Adipose tissue (tissue), 3 donors: ENCODE data around the gene UNC5B. TPM values are rescaled to one million over a fixed set of nuclear protein-coding genes. Genes with fewer than 3 reads are reported as not detected.

Source experiments
- H3K27ac ChIP-seq: one replicate; pipeline ENCODE4 v1.5.1; 2013; ENCODE audit warnings: low read depth, low read length
- WGBS, 3 donors: extraction: QIAGEN DNeasy Blood & Tissue Kit; methylation state at CpG; one replicate each; pipeline ENCODE4 v1.1.7; 2013; 5-methylcytosine and 5-hydroxymethylcytosine counted together
- polyA plus RNA-seq, 3 donors: library from polyadenylated mRNA; stranded (reverse); fragments of 200-250 nt; gene quantifications; one replicate each; pipeline ENCODE4 v1.2.3, GENCODE V29; 2013
- donor health status: healthy with polysubstance abuse.
- donor health status: Bipolar disorder and iron deficiency.
- donor health status: healthy.

The UNC5B gene
- polyA plus RNA-seq, 3 donors = 1.7 to 2.8 (median 2.1) TPM

DNA sequence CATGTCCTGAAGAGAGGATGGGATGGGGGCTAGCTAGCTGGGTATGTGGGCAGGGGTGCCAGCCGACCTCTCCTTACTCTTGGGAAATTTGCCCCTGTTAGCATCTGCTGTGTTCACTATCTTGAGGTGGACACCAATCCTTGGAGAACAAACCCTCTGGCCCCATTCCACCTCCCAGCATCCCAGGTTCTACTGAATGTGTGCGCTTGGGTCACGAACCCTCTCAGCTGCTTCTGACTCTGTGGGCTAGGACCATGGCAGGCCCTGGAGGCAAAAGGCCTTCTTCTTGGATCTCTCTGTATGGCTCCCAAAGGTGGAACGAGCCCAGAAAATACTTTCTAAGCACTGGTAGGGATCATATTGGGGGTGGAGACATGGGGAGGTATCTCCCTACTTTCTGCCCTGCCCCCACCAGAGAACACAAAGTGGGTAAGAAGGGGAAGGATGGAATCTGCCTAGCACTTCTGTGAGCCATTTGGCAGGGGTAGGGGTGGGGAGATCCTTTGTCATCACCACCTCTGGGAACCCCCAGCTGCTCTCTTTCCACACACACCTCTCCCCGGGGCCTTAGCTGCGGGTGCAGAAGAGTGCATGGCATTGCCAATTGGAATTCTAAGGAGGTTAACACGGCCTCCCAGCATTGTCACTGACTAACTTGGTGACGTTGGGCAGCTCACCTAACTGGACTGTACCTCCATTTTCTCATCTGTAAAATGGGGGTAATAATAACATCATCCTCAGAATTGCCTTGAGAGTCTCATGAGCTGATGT, 7.7 kb downstream of the UNC5B start:
- 84 to 94% (median 92%) methylated on average over 8 of the region's 8 CpGs for whole genome bisulfite sequencing, 3 donors

GRCh38 chr10:71220689-71221540, 8.5 kb downstream of the UNC5B start:
- no peak overlapping the region for H3K27ac ChIP-seq
- WGBS, 3 donors = 71 to 77% (median 76%) methylated on average over 12 of the region's 12 CpGs

More for the DNA sequence above, 7.7 kb downstream of the UNC5B start:
- no peak overlapping the region for H3K27ac ChIP-seq

DNA sequence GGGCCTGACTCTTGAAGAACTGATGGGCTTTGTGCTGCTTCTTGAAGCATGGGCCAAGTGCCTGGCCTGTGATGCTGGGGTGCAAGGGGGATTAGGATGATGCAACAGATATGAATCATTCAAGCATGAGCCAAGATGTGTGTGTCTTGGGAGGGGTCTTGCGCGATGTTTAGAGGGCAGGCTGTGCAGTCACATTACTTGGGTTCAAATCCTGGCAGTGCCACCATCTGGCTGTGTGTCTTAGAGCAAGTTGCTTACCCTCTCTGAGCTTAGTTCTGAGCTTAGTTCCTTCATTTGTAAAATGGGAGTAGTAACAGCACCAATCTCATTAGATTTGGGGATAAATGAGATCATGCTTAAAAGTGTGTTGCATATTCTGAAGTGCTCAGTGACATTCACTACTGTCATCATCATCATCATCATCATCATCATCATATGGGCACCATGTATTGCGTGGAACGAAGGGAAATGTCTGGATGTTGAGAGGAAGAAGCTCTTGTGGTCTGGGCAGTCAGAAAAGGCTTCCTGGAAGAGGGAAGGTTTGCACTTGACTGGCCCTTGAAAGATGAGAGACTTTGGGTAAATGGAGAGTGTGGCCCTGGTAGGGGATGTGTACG, 9.3 kb downstream of the UNC5B start:
- 90 to 95% (median 94%) methylated on average over 5 of the region's 5 CpGs for WGBS, 3 donors
- H3K27ac ChIP-seq = no peak overlapping the region

- H3K27ac ChIP-seq = no peak overlapping the region
- WGBS, 3 donors = 78 to 92% (median 85%) methylated on average over 11 of the region's 11 CpGs
Measured at GRCh38 chr10:71222601-71223346, 10.4 kb downstream of the UNC5B start.

- 82 to 96% (median 95%) methylated on average over 4 of the region's 4 CpGs for WGBS, 3 donors
- no peak overlapping the region for H3K27ac ChIP-seq
Measured at GRCh38 chr10:71223347-71224058, 11.1 kb downstream of the UNC5B start.

DNA sequence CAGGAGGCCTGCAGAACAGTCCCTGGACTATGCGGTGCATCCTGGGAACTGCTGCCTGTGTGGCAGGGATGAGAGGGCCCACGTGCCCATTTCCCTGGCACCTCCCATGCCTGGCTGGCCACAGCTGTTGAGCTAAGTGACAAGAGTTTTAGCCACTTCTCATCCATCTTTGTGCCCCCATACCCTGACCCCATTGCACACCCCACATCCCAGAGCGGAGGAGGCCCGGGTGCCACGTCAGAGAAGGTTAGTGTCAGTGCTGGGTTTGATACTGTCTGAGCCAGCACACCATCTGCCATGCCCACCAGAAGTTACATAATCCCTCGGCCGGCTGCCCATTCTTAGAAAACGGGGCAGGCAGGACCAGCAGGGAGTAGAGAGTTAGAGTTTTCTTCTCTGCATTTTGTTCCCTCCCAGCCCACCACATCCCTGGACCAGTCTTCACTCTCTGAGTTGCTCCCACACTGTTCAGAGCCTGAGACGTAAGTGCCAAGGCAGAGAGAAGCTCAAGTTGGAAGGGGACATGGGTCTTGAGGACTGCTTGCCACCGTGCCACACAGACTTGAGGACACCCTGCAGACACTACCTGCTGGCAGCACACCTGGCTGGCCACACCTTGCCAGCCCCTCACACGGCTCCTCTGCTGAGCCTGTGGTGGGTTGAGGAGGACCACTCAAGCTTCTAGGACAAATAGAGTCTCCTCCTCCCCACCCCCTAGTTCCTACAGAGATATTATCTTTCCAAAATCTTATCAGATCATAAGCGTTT, 13.1 kb downstream of the UNC5B start:
- WGBS, 3 donors = 64 to 73% (median 70%) methylated on average over 12 of the region's 12 CpGs
- no peak overlapping the region for H3K27ac ChIP-seq

- WGBS, 3 donors = 82 to 88% (median 86%) methylated on average over 16 of the region's 16 CpGs
- no peak overlapping the region for H3K27ac ChIP-seq
Measured at GRCh38 chr10:71228875-71229675, 16.7 kb downstream of the UNC5B start.

DNA sequence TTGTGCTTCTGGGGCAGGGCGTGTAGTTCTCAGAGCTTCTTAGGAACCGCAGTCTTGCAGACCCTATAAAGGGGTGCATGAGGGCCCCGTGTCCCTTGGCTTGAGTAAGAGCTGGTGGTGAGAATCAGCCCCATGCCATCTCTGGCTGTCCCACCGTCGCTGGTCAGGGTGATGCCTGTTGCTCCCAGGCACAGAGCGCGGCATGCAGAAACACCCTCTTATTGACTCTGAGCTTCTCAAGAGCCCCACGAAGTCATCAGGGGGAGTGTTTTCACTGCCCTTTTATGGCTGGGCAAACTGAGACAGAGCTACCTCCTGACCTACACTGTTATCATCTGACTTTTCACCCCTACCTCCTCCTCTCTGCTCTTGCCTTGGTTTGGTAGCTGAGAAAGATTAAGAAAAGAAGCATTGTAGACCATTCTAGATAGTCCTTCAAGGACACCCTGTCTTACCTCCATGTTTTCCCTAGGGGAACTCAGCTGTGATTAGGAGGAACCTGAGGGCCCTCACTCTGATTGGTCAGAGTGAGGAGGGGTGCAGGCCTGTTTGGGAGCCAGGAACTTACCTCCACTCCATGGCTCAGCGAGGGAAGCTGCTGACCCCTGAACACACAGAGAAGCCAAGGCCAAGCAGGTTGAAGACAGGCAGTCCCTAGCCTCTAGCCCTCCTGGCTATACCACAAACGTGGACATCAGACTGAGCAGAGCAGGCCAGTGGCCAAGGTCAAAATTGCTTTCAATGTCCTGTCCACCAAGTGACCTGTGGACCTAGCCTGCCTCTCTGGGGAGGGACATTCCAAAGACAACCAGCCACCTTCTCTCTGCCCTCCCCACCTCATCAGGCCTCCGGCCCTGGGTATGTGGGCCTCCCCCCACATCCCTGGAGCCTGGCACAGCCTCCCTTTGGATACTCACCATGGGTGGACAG, 17.6 kb downstream of the UNC5B start:
- 79 to 85% (median 83%) methylated on average over 11 of the region's 11 CpGs for WGBS, 3 donors
- no peak overlapping the region for H3K27ac ChIP-seq

GRCh38 chr10:71230656-71231025, 18.3 kb downstream of the UNC5B start:
- 68 to 78% (median 73%) methylated on average over 1 of the region's 1 CpG for whole genome bisulfite sequencing, 3 donors
- H3K27ac ChIP-seq = no peak overlapping the region

DNA sequence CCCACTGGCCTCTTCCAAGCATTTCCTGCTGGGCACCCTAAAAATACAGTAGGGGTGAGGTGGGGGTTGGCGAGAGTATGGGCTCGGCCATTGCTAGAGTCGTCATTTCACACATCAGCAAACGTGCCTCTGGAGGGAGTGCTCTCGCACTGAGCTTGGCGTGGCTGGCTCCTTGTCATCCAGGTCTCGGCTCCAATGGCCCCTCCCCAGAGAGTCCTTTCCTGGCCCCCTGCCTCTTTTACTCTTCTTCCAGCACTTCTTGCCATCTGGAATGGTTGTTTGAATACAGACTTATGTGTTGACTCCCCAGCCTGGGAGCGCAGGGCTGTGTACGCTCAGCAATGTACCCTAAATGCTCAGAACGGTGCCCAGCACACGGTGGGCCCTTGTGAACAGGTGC, 18.8 kb downstream of the UNC5B start:
- H3K27ac ChIP-seq = no peak overlapping the region
- WGBS, 3 donors = 80 to 94% (median 87%) methylated on average over 11 of the region's 11 CpGs

- H3K27ac ChIP-seq = no peak overlapping the region
Measured at GRCh38 chr10:71232089-71232998, 20.0 kb downstream of the UNC5B start.

DNA sequence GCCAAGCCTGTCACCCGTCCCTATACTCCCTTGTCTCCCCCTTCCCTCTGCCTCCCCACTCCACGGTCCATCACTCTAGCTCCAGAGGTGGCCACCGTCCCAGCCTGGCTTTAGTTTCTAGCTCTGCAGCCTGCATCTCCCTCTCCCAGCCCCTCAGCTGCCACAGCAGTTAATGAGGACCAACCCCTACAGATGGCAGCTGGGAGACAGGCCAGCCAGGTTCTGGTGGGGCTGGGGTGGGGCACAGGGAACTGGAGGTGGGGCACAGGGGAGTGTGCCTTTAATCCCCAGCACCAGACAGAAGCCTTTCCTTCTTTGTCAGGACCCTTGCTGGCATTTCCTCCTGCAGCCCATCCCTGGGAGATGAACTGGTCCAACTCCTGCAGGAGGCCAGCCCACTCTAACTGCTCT, 21.1 kb downstream of the UNC5B start:
- WGBS, 3 donors = 74 to 90% (median 87%) methylated on average over 3 of the region's 3 CpGs
- H3K27ac ChIP-seq = no peak overlapping the region

More at GRCh38 chr10:71232089-71232998, 20.0 kb downstream of the UNC5B start:
- WGBS, 3 donors = 45 to 66% (median 57%) methylated on average over 13 of the region's 13 CpGs

GRCh38 chr10:71234004-71234894, 21.9 kb downstream of the UNC5B start:
- WGBS, 3 donors = 63 to 75% (median 64%) methylated on average over 10 of the region's 10 CpGs
- no peak overlapping the region for H3K27ac ChIP-seq
